DMS 273 (cell line): Measurements from ENCODE around the gene NR5A2.

Source experiments
- DNase-seq: peaks from one replicate; lab custom pipeline; 2025; ENCODE audit not compliant: unreplicated experiment; lab: John Stamatoyannopoulos, UW

NR5A2 gene

GRCh38 chr1:200062143-200062542 lies 34.6 kb downstream of the NR5A2 start:
- no peak for DNase-seq

DNA sequence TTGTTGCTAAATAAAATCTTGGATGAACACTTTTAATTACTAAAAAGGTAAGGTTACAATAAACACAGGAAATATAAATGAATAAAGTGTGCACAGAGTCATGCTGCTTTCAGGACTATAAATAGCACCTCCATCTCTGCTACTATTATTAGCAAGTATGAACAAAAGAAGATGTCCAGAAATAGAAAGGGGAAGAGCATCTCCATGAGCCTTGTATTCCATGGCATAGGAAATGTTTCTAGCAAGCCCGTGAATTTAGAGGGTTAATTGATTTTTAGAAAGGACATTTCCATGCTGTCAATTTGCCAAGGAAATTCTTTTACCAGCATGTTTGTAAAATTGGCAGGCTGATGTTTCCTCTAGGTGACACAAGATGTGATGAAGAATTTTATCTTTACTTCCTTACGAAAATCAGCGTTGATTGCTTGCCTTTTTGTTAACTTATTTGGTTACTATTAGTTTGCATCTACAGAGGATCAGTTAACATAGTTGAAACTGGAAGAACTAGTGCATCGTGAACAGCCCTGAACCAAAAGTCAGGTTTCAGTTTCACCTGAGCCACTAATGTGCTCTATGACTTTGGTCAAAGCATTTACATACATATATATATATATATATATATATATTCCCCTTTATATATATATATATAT lies 45.3 kb downstream of the NR5A2 start:
- DNase-seq: no peak

- DNase-seq: no peak
Observed at GRCh38 chr1:200073286-200073637, 45.8 kb downstream of the NR5A2 start.

- DNase-seq: peak; percentile 42
Observed at GRCh38 chr1:200075522-200075921, 48.0 kb downstream of the NR5A2 start.

DNA sequence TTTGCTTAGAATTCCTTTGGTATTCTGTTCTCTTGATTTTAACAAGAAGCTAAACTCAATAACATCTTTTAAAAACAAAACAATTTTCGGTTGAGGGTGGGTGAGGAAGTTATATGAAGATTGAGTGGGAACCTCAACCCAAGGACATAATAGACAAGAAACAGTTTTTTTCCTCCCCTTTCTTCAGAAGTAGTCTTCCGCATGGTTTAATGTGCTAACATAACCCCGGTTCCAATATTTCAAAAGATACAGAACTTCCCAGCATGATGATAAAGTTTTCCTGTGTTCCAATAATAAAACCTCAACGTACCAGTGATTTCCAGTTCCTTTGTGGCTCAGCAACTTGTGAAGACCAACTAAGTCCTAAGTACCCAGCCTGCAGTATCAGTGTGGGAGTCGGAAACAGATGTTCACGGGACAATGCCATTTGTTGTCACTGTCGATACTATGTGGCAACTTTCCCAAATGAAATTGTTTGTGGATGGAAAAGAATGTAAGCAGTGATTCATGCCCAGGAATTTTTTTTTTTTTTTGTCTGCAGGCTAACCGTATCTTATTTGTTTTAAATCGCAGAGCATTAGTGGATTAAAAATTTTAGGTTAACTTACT lies 48.5 kb downstream of the NR5A2 start:
- peak; percentile 27 for DNase-seq

DNA sequence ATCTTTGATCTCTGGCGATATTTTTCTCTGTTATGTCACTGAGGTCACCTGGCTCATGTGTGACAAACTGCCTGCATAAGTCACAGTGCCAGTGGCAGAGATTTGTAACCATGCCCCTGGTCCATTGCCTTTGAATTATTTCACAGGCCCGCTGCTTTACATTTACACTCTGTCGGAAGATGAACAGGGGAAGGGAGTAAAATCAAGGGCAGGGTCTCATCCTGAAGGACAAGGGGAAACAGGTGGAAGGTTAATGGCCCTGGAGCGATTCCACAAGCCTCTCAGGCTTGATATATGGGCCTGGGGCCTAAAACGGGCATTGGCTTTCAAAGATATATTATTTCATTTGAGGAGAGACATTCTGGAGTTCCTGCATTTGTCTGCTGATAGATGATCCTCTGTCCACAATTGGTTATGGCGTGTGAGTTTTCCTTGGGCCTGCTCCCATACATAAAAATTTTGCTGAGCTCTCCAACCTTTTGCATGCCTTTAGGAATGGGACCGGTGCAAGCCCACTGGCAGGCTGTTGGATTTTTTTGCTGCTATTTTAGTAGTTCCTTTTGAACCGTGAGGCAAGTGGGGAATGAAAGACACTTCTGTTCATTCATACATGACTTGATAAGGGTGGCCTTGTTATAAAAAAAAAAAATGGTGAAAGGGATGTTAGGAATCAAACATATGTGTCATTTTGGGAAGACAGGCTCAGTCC lies 51.9 kb downstream of the NR5A2 start:
- no peak for DNase-seq

- peak; percentile 12 for DNase-seq
Observed at GRCh38 chr1:200081151-200081968, 53.9 kb downstream of the NR5A2 start.

DNA sequence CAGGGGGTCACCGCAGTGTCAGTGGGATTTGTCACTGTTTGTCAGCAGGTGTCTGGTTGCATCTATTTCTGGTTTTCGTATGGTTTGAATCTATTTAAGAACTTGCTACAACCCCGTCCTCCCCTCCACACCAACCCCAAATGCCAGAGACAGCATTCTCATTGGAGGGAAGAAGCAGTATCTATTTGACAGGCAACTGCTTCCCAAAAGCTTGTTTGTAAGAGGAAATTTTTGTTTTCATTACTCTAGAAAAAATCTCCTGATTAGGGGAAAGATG lies 54.4 kb downstream of the NR5A2 start:
- no peak for DNase-seq

DNA sequence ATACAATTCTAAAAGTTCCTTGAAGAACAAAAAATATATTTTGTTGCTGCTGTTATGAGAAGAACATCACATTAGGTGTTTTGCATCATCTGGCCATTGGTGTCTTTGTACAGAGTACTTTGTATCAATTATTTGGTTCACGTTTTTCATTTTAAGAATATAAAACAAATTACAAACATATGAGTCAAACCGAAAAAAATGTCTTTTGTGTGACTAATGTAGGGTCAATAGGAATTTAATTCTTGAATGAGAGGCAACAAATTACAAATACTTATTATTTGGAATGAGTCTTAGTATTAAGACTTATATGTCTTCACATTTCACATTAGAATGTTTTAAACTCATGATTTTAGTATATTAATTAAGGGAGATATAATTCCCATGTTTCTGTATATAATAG lies 54.8 kb downstream of the NR5A2 start:
- DNase-seq: no peak

- DNase-seq: peak; percentile 26
Observed at GRCh38 chr1:200090252-200091159, 63.0 kb downstream of the NR5A2 start.

GRCh38 chr1:200095057-200095577 lies 67.6 kb downstream of the NR5A2 start:
- peak; percentile 8 for DNase-seq

- DNase-seq: no peak
Observed at GRCh38 chr1:200096774-200097173, 69.3 kb downstream of the NR5A2 start.

DNA sequence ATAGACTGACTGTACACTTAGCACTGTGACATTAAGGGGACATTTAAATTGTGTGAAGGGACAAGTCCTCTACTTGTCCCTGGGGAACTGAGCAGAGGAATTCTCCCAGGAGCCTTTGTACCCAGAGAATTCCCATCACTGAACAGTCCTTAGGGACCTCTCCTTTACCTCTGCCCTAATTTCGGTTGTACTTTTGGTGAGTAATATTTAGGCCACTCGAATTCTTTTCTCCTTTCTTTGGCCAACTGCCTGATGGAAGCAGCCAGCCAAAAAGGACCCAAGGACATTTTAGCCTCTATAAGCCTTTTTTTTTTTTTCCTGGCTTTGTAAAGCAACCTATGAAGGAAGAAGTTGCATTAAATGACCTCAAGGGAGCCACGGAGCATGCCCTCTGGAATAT lies 71.5 kb downstream of the NR5A2 start:
- no peak for DNase-seq

- no peak for DNase-seq
Observed at GRCh38 chr1:200103966-200104583, 76.6 kb downstream of the NR5A2 start.

GRCh38 chr1:200107004-200107470 lies 79.5 kb downstream of the NR5A2 start:
- DNase-seq: no peak

DNA sequence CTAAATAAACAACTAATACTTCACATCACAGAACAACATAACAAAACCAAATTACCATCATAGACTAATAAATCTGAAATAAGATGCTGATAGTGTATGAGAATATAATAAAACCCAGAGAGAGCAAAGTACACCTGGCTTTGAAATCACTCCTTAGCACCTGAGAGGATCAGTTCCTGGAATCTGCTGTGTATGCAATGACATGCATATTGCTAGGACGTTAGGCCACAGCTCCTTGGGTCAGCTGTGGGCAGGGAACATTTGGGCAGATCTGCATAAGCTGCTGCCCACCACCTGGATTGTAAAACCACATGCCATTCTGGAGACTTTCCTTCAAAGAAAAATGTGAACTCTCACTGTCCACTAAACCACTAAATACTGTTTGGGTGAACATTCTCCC lies 81.1 kb downstream of the NR5A2 start:
- no peak for DNase-seq

GRCh38 chr1:200112290-200112689 lies 84.8 kb downstream of the NR5A2 start:
- no peak for DNase-seq

- DNase-seq: no peak
Observed at GRCh38 chr1:200115532-200115931, 88.0 kb downstream of the NR5A2 start.

DNA sequence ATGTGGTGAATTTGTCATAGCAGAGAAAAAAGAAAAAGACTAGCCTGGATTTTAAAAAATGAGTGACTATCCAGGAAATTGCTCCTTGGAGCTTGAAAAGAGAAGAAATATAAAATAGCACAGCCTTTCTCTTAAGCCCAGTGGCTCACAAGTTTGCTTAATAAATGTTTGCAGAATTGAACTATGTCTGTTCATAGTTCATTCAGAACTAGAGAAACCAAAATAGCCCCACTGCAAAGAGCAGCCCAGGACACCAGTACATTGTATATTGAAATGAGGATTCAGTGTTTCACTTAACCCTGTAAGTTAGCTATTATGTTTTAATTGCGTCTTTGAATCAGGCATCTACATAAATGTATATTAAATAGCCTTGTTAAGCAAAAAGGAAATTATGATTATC lies 88.8 kb downstream of the NR5A2 start:
- DNase-seq: no peak
